ENCODE results near the gene SULT1A1.
"Not testable (repeated sequence)": the region's sequence is repeated elsewhere in the genome, so short reads cannot be mapped to it uniquely, and the experiment has no call there.

SULT1A1 gene

GRCh38 chr16:28589930-28590329, 19.9 kb downstream of the SULT1A1 start:
- no peak for FAIRE-seq

- no peak for FAIRE-seq
These were observed 20.8 kb downstream of the SULT1A1 start for GRCh38 chr16:28589069-28589468.

DNA sequence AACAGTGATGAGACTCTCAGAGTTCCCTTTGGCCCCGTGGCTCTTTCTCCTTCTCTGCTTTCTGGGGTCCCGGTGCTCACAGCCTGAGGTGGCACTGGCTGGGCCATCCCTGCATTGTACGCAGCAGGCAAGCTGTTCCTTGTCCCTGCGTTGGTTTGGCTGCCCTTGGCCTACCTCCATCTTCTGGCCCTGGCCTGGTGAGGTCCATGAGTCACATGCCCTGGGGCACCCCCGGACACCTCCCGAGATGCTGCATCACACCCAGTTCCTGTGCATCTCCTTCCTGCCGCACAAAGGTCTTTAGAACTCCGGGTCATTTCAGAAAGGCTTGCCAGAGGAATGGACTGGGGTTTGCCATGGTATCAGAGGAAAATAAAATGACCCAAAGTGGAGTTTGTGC, 22.5 kb downstream of the SULT1A1 start:
- no peak for FAIRE-seq

DNA sequence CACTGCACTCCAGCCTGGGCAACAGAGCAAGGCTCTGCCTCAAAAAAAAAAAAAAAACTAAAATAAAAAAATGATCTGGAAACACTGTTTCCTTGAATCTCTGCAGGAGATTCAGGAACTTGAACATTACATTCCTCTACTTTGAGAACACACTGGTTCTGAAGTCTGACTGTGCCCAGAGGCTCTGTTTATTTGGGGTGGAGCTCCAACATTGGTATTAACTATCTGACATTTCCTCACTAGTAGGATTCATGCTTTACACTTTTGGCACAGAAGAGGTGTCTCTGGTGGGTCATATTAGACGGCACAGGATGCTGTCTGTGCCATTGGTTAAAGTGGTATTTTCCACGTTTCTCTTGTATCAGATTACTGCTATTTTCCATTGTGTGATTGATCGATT, 23.4 kb downstream of the SULT1A1 start:
- FAIRE-seq: no peak

GRCh38 chr16:28585674-28586073, 24.2 kb downstream of the SULT1A1 start:
- no peak for FAIRE-seq

DNA sequence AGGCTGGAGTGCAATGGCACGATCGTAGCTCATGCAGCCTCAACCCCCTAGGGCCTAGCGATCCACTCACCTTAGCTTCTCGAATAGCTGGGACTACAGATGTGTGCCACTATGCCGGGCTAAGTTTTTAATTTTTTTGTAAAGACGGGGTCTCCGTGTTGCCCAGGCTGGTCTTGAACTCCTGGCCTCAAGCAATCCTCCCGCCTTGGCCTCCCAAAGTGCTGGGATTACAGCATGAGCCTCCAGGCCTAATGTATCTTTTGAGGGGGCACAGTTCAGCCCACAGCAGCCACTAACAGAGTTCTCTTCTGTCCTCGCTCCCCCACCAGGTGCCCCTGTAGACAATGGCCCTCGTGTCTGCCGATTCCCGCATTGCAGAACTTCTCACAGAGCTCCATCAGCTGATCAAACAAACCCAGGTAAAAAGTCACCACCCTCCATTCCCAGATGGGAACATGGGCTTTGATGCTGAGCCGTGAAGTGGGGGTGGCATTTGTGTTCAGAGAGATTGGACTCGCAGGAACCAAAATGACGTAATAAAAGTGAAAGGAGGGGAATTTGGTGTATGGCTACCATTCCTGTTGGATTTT, 29.0 kb downstream of the SULT1A1 start:
- FAIRE-seq: no peak

DNA sequence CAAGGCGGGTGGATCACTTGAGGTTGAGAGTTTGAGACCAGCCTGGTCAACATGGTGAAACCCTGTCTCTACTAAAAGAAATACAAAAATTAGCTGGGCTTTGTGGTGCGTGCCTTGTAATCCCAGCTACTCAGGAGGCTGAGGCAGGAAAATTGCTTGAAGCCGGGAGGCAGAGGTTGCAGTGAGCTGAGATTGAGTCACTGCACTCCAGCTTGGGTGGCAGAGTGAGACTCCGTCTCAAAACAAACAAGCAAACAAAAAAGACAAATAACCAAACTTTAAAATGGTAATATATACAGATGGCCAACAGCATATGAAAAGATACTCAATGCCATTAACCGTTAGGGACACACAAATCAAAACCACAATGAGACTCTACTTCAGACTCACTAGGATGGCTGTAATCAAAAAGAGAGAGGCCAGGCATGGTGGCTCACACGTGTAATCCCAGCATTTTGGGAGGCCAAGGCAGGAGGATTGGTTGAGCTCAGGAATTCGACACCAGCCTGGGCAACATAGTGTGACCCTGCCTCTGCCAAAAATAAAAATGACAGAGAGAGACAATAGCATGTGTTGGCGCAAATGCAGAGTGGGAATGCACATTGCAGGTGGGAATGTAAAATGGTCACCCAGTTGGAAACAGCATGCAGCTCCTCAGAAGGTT, 34.3 kb downstream of the SULT1A1 start:
- no peak for FAIRE-seq

DNA sequence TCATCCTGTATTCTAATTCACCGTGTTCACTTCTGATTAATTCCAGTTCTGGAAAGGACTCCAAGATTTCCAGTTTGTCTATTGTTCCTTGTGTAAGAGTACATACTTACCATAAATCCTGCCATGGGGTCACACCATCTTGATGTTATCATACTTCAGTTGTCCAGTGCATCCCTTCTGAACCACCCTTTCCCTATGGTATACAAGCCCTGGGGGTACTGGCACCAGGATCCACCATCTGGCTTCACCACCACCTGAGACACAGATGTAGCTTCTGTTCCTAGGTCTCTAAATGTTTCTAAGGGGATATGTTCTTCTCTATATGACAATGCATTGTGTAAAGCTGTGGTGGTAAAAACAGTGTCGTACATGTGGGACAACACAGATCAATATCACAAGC, 34.9 kb downstream of the SULT1A1 start:
- no peak for FAIRE-seq

DNA sequence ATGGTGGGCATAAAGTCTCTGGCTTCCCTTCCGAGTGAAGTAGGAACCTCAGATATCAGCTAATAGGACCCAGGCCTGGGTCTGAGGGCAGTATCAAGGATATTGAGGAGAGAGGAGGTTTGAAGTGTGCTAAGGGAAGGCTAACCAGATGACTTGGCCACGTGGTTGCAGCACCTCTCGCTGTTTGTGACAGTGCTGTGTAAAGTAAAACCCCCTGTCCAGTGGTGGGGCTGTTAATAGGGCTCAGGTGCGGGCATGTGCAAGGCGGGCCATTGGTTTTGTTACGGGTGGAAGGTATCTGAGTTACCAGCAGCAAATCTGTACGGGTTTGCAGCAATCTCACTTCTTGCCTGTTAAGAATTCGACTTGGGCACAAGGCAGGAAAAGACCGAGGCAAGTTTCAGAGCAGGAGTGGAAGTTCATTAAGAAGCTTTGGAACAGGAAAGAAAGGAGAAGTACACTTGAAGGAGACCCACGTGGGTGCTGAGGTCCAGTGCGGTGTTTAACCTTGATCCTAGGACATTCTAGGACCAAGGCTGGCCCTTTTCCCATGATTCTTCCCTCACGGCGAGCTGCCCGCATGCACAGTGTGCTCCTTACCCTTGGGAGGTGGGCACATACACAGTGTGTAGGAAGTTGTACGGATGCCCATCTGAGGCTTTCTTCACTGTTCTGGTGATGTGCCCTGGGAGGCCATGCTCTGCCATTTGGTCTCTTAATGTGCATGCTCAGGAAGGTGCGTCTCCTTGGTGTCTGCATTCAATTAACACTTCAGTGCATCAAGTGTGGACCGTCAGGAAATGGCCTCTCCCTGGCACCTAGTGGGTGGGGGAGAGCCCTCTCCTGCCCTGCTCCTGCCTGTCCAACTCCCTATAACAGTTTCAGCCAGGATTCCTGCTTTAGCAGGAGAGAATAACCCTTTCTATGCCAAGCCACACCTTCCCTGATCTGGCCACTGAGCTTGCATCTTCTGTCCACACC, 35.8 kb downstream of the SULT1A1 start:
- FAIRE-seq: no peak

DNA sequence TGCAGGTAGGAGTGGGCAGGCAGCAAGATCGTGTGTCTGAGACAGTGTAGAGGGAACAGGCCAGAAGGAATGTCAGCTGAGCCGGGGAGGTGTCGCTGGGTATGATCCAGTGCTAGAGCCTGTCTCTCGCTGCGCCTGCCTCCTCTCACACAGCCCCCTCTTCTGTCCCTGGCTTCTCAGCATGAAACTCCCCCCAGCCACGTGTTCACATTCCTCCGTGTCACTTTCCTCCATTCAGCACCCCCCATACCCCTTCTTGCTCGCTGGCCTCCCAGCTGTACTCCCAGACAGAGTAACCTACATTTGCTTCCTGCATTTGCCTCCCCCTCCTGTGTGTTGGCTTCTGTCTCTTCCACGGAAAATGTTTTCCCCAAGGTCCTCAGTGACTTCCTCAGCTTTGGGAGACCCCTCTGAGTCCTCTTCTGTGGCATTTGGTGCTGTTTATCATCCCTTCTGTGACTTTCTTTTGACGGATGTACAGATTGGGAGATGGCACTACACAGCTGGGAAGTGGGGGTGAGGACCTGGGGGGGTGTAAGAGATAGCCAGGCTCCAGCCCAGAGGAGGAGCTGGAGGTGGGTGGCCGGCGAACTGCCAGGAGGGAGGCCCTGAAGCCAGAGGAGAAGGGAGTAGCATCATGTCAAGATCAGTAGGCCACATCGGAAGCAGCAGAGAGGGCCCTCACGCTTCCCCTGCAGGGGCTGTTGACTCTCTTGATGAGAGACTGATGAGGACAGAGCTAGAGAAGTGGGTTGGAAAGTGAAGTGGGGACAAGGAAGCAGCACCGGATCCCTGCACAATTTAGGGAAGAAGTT, 36.9 kb downstream of the SULT1A1 start:
- no peak for FAIRE-seq

DNA sequence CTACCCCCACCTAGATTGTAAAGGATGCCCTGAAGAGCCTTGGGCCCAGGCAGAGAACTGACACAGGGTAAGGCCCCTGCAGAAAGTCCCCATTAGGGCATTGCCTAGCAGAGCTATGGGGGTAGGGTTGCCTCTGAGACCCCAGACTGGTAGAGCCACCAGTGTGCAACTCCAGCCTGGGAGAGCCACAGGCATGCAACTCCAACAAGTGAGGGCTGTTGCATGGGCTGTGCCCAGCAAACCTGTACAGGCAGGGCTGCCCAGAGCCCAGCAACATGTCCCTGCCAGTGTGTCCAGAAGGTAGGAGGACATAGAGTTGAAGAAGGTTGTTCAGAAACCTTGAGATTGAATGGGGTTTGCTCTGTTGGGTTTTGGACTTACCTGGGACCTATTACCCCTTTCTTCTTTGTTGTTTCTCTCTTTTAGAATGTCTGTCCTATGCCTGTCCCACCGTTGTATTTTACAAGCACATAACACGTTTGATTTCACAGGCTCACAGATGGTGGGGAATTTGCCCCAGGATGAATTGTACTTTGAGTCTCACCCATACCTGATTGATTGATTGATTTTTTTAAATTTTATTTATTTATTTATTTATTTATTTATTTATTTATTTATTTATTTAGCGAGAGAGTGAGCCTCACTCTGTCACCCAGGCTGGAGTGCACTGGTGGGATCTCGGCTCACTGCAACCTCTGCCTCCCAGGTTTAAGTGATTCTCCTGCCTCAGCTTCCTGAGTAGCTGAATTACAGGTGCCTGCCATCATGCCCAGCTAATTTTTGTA, 39.7 kb downstream of the SULT1A1 start:
- no peak for FAIRE-seq

- no peak for FAIRE-seq
These were observed 40.8 kb downstream of the SULT1A1 start for GRCh38 chr16:28569021-28569420.

GRCh38 chr16:28567292-28567691, 42.6 kb downstream of the SULT1A1 start:
- no peak for FAIRE-seq

- not testable (repeated sequence) for FAIRE-seq
These were observed 43.5 kb downstream of the SULT1A1 start for GRCh38 chr16:28566233-28566925.

DNA sequence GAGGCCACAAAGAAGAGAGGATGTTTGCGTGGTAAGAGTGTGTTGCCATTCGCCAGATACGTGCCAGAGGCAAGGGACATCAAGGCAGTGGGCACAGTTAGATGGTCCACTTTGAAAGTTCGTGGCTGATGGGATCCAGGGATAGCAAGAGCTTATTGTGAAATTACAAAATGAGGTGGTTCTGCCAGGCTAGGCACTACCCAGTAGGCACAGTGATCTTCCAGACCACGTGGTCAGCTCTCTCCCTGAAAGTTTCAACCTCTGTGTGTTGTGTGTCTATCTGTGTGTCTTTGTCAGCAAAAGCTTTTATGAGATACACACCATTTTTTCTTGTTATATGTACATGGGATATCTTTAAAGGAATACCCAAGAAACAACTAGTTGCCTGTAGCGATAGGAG, 46.6 kb downstream of the SULT1A1 start:
- no peak for FAIRE-seq

DNA sequence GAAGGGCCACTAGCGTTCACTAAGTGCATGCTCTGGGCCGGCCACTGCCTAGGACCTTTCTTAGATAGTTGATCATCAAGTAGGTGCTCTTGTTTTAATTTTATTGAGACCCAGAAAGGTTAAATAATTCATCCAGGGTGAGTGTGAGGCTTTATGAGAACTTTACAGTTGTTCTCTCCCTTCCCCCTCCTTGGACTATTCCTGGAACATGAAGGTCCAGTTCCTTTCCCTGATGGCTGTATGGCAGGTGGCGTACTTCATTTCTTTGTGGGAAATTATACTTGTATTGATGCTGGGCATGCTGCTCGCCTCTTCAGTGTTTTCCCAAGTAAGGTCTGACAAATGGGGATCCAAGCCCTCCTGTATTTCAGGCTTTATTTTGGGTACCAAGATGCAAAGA, 47.6 kb downstream of the SULT1A1 start:
- FAIRE-seq: no peak

DNA sequence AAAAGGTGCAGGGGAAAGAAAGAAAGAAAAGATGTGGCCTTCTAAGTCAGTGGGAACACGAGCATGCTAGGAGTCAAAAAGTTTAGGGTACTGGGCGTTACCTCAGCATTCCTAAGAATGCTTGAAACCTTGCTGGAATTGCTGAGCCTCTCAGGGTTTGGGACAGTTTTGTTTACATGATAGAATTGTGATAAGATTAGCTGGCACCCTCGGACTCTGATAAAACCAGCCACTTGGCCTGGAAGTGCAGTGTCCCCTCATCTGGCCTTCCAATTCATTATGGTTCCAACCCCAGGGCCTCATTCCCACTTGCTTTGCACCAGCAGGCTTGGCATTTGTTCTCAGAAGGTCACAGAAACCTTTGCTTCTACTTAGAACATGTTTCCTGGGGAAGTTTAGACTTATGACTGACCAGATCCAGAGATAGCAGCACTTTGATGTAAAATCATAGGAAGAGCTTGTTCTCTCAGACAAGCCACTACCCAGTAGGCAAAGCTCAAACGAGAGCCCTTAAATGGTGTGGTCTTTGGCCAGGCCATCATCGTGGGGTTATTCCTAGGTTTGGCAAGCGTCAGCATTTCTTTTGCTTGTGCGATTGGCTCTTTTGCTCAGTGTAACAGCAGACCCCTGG, 48.2 kb downstream of the SULT1A1 start:
- FAIRE-seq: no peak

DNA sequence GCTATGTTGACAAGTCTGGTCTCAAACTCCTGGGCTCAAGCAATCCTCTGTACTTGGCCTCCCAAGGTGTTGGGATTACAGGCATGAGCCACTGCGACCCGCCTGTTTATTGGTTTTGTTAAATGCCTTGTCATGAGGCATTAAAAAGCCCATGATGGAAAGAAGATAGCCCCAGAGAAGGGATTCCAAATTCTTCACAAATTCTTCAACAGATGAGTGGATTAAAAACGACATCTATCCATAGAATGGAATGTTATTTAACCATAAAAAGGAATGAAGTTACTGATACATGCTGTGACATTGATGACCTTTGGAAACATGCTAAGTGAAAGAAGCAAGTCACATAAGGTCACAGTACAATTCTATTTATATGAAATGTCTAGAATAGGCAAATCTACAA, 51.4 kb downstream of the SULT1A1 start:
- FAIRE-seq: no peak

- FAIRE-seq: no peak
These were observed 52.9 kb downstream of the SULT1A1 start for GRCh38 chr16:28556914-28557320.

- FAIRE-seq: no peak
These were observed 54.3 kb downstream of the SULT1A1 start for GRCh38 chr16:28555561-28555960.
